T-cell (primary cell): ENCODE measurements around the gene TMEM271. TPM values are rescaled to one million over a fixed set of nuclear protein-coding genes. Genes with fewer than 3 reads are reported as not detected.

Experiments used
- ATAC-seq, 4 experiments: fragments of 200-7000 bp in 3 of 4; fragments of 150-1000 bp in 1 of 4; cut with Tn5 transposase; replicated peaks in 1 of 4; 1 replicate in 3 of 4; 2 replicates in 1 of 4; pipeline ENCODE4 v1.10.0; 2021; ENCODE audit warnings: moderate library complexity in 3 of 4, mild to moderate bottlenecking in 2 of 4, moderate number of reproducible peaks in 1 of 4
- CTCF ChIA-PET, 2 donors: fragments of 300-600 bp; sonication (Branson Sonifier 250); formaldehyde crosslinking; loops; one replicate each; lab custom pipeline; 2022; ENCODE audit warnings: antibody characterized with exemption in 2 of 2; lab: Charles Lee
- POLR2A ChIA-PET, 2 donors: fragments of 300-600 bp; sonication (Branson Sonifier 250); formaldehyde crosslinking; loops; one replicate each; lab custom pipeline; 2022; ENCODE audit warnings: antibody characterized with exemption in 2 of 2; lab: Charles Lee
- DNase-seq, 35 experiments: peaks; one replicate each; pipeline versions ENCODE4 v3.0.0 to v3.0.0-alpha.2; 2013 to 2023
- H3K27ac ChIP-seq: one replicate; pipeline ENCODE4 v1.5.1; 2013; ENCODE audit warnings: low read length
- H3K27me3 ChIP-seq, 2 experiments: replicated peaks in 1 of 2; 1 replicate in 1 of 2; 2 replicates in 1 of 2; pipeline versions ENCODE4 v1.6.1 to v1.7.0; 2013; ENCODE audit warnings: low read length in 1 of 2, mixed read lengths in 1 of 2; ENCODE audit not compliant: control insufficient read depth in 2 of 2, insufficient read depth in 2 of 2; ENCODE audit errors: extremely low read depth in 1 of 2
- H3K36me3 ChIP-seq, 2 donors: 1 replicate in 1 of 2; 2 replicates in 1 of 2; pipeline versions ENCODE4 v1.6.1 to v1.7.0; 2013; ENCODE audit warnings: low read length in 1 of 2; ENCODE audit not compliant: control insufficient read depth in 2 of 2, insufficient read depth in 1 of 2; ENCODE audit errors: extremely low read depth in 1 of 2
- H3K4me1 ChIP-seq, 2 experiments: 1 replicate in 1 of 2; 2 replicates in 1 of 2; pipeline versions ENCODE4 v1.6.1 to v1.7.0; 2013; ENCODE audit warnings: low read length in 2 of 2, mixed read lengths in 1 of 2; ENCODE audit not compliant: insufficient read depth in 2 of 2, control insufficient read depth in 1 of 2; ENCODE audit errors: extremely low read depth in 1 of 2
- H3K4me3 ChIP-seq, 2 donors: 1 replicate in 1 of 2; 2 replicates in 1 of 2; pipeline versions ENCODE4 v1.5.1 to v1.7.0; 2013; ENCODE audit warnings: mild to moderate bottlenecking in 2 of 2, low read length in 1 of 2, moderate library complexity in 1 of 2; ENCODE audit not compliant: control insufficient read depth in 1 of 2; ENCODE audit errors: extremely low read depth in 1 of 2
- H3K9me3 ChIP-seq: 2 replicates; pipeline ENCODE4 v1.7.0; 2013
- H3K27ac Mint-ChIP-seq, 2 donors: one replicate each; pipeline ENCODE4 v1.8.0; 2020 to 2021; ENCODE audit warnings: mild to moderate bottlenecking in 2 of 2, mixed read lengths in 2 of 2
- H3K27me3 Mint-ChIP-seq, 2 donors: one replicate each; pipeline ENCODE4 v1.8.0; 2021 to 2022; ENCODE audit warnings: mixed read lengths in 2 of 2
- H3K36me3 Mint-ChIP-seq: one replicate; pipeline ENCODE4 v1.8.0; 2021; ENCODE audit warnings: mixed read lengths
- H3K4me1 Mint-ChIP-seq, 3 donors: one replicate each; pipeline ENCODE4 v1.8.0; 2020 to 2022; ENCODE audit warnings: mixed read lengths in 3 of 3, mild to moderate bottlenecking in 1 of 3
- H3K4me3 Mint-ChIP-seq, 3 donors: one replicate each; pipeline ENCODE4 v1.8.0; 2020 to 2022; ENCODE audit warnings: mild to moderate bottlenecking in 3 of 3, mixed read lengths in 3 of 3, moderate library complexity in 3 of 3
- H3K9me3 Mint-ChIP-seq, 3 donors: one replicate each; pipeline ENCODE4 v1.8.0; 2020 to 2022; ENCODE audit warnings: mixed read lengths in 3 of 3
- WGBS: methylation state at CpG from one replicate; pipeline ENCODE4 v1.1.5; 2013; ENCODE audit warnings: missing lambda C conversion rate; ENCODE audit not compliant: insufficient coverage; 5-methylcytosine and 5-hydroxymethylcytosine counted together
- total RNA-seq, 35 experiments: library from RNA in 6 of 35; stranded (reverse) in 6 of 35; fragments of 120-200 nt in 1 of 35; gene quantifications; one replicate each; pipeline versions ENCODE4 v1.2.1 to v1.2.4 and lab custom pipeline; 2013 to 2026

The TMEM271 gene
- total RNA-seq, 5 donors from 2014 or later (not counting 1 experiment from before 2014, with no cell fraction given) = not detected

- WGBS = 19% methylated on average over 50 of the region's 68 CpGs
- no peaks in the 10 kb centered on the region for H3K36me3 Mint-ChIP-seq
- no peak for ATAC-seq
- H3K9me3 Mint-ChIP-seq = peaks cover 0 to 4% (median 0%) of the 10 kb centered on the region in 3 donors
- Histone ChIP-seq H3K27me3 (peaks cover 28 to 71% of the 10 kb centered on the region in 2 experiments), H3K36me3 (no peaks in the 10 kb centered on the region), H3K9me3 (no peaks in the 10 kb centered on the region), H3K4me3 (no peak overlapping the region), H3K27ac (no peak overlapping the region), H3K4me1 (peaks cover 0 to 14% of the 10 kb centered on the region in 2 experiments)
- DNase-seq = no peak
- H3K4me1 Mint-ChIP-seq = peaks cover 13 to 15% (median 15%) of the 10 kb centered on the region in 3 donors
- peak overlapping the region; percentile 25 to 64 (median 36) for H3K4me3 Mint-ChIP-seq
- CTCF ChIA-PET = no interaction called here
- H3K27ac Mint-ChIP-seq = no peak overlapping the region
- peaks cover 54 to 68% of the 10 kb centered on the region in 2 donors for H3K27me3 Mint-ChIP-seq
- POLR2A ChIA-PET = no interaction called here
Measured at GRCh38 chr4:574346-575161, 1.5 kb downstream of the TMEM271 start.

GRCh38 chr4:573122-573892 is 2.8 kb downstream of the TMEM271 start:
- DNase-seq = no peak
- Mint-ChIP-seq H3K4me1 (peaks cover 13 to 15% (median 15%) of the 10 kb centered on the region in 3 donors), H3K4me3 (peak overlapping the region in 1 of 3 donors; percentile 64), H3K36me3 (no peaks in the 10 kb centered on the region), H3K27ac (no peak overlapping the region), H3K9me3 (peaks cover 0 to 4% (median 0%) of the 10 kb centered on the region in 3 donors), H3K27me3 (peaks cover 46 to 63% of the 10 kb centered on the region in 2 donors)
- CTCF ChIA-PET = no interaction called here
- no peak overlapping the region for H3K4me3 ChIP-seq
- no peak for ATAC-seq
- POLR2A ChIA-PET = no interaction called here
- WGBS = 64% methylated on average over 6 of the region's 8 CpGs
- H3K27ac ChIP-seq = no peak overlapping the region
- no peaks in the 10 kb centered on the region for H3K36me3 ChIP-seq
- peaks cover 18 to 63% of the 10 kb centered on the region in 2 experiments for H3K27me3 ChIP-seq
- no peaks in the 10 kb centered on the region for H3K9me3 ChIP-seq
- H3K4me1 ChIP-seq = peaks cover 0 to 14% of the 10 kb centered on the region in 2 experiments

- Mint-ChIP-seq H3K4me1 (peaks cover 7 to 15% (median 10%) of the 10 kb centered on the region in 3 donors), H3K4me3 (no peak overlapping the region), H3K36me3 (no peaks in the 10 kb centered on the region), H3K27me3 (peaks cover 39 to 63% of the 10 kb centered on the region in 2 donors), H3K27ac (no peak overlapping the region), H3K9me3 (peaks cover 0 to 4% (median 0%) of the 10 kb centered on the region in 3 donors)
- no peaks in the 10 kb centered on the region for H3K36me3 ChIP-seq
- POLR2A ChIA-PET = no interaction called here
- H3K27me3 ChIP-seq = peaks cover 13 to 63% of the 10 kb centered on the region in 2 experiments
- 82% methylated on average over 5 of the region's 6 CpGs for WGBS
- peaks cover 0 to 11% of the 10 kb centered on the region in 2 experiments for H3K4me1 ChIP-seq
- no peak for ATAC-seq
- no peak overlapping the region for H3K27ac ChIP-seq
- H3K9me3 ChIP-seq = no peaks in the 10 kb centered on the region
- CTCF ChIA-PET = no interaction called here
- no peak for DNase-seq
- H3K4me3 ChIP-seq = no peak overlapping the region
Measured at GRCh38 chr4:572594-572993, 3.5 kb downstream of the TMEM271 start.

GRCh38 chr4:571838-572572 is 4.1 kb downstream of the TMEM271 start:
- WGBS = 85% methylated on average over 24 of the region's 29 CpGs
- no peaks in the 10 kb centered on the region for H3K9me3 ChIP-seq
- no peak overlapping the region for H3K4me3 ChIP-seq
- ChIA-PET CTCF (no interaction called here), POLR2A (no interaction called here)
- Mint-ChIP-seq H3K9me3 (peaks cover 0 to 4% (median 0%) of the 10 kb centered on the region in 3 donors), H3K36me3 (no peaks in the 10 kb centered on the region), H3K4me3 (no peak overlapping the region), H3K27me3 (peaks cover 37 to 60% of the 10 kb centered on the region in 2 donors), H3K27ac (no peak overlapping the region), H3K4me1 (peaks cover 4 to 13% (median 6%) of the 10 kb centered on the region in 3 donors)
- peaks cover 0 to 6% of the 10 kb centered on the region in 2 experiments for H3K4me1 ChIP-seq
- H3K27me3 ChIP-seq = peaks cover 13 to 62% of the 10 kb centered on the region in 2 experiments
- DNase-seq (no peak), ATAC-seq (no peak)
- H3K36me3 ChIP-seq = no peaks in the 10 kb centered on the region
- no peak overlapping the region for H3K27ac ChIP-seq

- Mint-ChIP-seq H3K9me3 (peaks cover 0 to 4% (median 0%) of the 10 kb centered on the region in 3 donors), H3K27me3 (peaks cover 38 to 59% of the 10 kb centered on the region in 2 donors), H3K36me3 (no peaks in the 10 kb centered on the region), H3K27ac (no peak overlapping the region), H3K4me1 (peaks cover 2 to 10% (median 5%) of the 10 kb centered on the region in 3 donors), H3K4me3 (no peak overlapping the region)
- ATAC-seq (no peak), DNase-seq (no peak)
- Histone ChIP-seq H3K27ac (no peak overlapping the region), H3K36me3 (no peaks in the 10 kb centered on the region), H3K4me3 (no peak overlapping the region), H3K4me1 (no peaks in the 10 kb centered on the region), H3K27me3 (peaks cover 13 to 58% of the 10 kb centered on the region in 2 experiments), H3K9me3 (no peaks in the 10 kb centered on the region)
- ChIA-PET CTCF (no interaction called here), POLR2A (no interaction called here)
- WGBS = 74% methylated on average over 9 of the region's 11 CpGs
Measured at GRCh38 chr4:570754-571153, 5.3 kb downstream of the TMEM271 start.
